Neutrophil (primary cell): Measurements from ENCODE around the gene EFNA3.

ENCODE experiments used
- H3K27ac ChIP-seq: fragments of 200-600 bp; sonication (generic); 2 replicates; pipeline ENCODE4 v1.5.1; 2016; ENCODE audit warnings: mild to moderate bottlenecking, moderate library complexity
- H3K27me3 ChIP-seq: fragments of 200-600 bp; sonication (generic); 2 replicates; pipeline ENCODE4 v1.6.0; 2016; ENCODE audit warnings: mild to moderate bottlenecking
- H3K36me3 ChIP-seq: fragments of 200-600 bp; sonication (generic); 2 replicates; pipeline ENCODE4 v1.5.1; 2017
- H3K4me1 ChIP-seq, 2 experiments: fragments of 200-600 bp in 1 of 2; sonication (generic) in 1 of 2; 1 replicate in 1 of 2; 2 replicates in 1 of 2; pipeline versions ENCODE4 v1.5.1 to v1.6.1; 2013 to 2016; ENCODE audit warnings: low read depth in 1 of 2, low read length in 1 of 2, mild to moderate bottlenecking in 1 of 2, moderate library complexity in 1 of 2; ENCODE audit not compliant: control insufficient read depth in 1 of 2, insufficient read depth in 1 of 2
- H3K4me3 ChIP-seq, 2 experiments: fragments of 200-600 bp in 1 of 2; sonication (generic) in 1 of 2; 1 replicate in 1 of 2; 2 replicates in 1 of 2; pipeline ENCODE4 v1.5.1; 2013 to 2016; ENCODE audit warnings: low read depth in 1 of 2, low read length in 1 of 2, mild to moderate bottlenecking in 1 of 2, moderate library complexity in 1 of 2
- H3K9me3 ChIP-seq: fragments of 200-600 bp; sonication (generic); 2 replicates; pipeline ENCODE4 v1.5.1; 2016
- TF ChIP-seq, protein P1 (sequence below): fragments of 200-600 bp; sonication (generic); IDR thresholded peaks from 2 replicates; pipeline ENCODE4 v1.5.1; 2016; ENCODE audit warnings: antibody characterized with exemption

The EFNA3 gene

DNA sequence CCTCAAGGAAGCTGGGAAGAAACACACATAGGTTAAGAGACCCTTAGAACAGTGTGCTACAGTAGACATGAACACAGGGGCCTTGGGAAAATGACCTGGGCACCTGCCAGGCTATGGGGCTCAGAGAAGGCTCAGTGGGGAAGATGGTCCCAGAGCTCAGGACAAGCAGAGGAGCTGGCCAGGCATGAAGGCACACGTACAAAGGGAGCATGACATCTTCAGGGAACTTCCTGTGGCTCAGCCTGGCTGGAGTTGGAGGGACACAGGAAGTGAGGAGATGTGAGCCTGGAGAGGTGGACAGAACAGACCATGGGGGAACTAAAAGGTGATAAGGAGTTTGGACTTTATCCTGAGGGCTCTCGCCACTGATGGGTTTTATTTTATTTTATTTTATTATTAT, 53.2 kb downstream of the EFNA3 start:
- H3K27me3 ChIP-seq: peaks cover 40% of the 10 kb centered on the region
- TF ChIP-seq, protein P1, sequence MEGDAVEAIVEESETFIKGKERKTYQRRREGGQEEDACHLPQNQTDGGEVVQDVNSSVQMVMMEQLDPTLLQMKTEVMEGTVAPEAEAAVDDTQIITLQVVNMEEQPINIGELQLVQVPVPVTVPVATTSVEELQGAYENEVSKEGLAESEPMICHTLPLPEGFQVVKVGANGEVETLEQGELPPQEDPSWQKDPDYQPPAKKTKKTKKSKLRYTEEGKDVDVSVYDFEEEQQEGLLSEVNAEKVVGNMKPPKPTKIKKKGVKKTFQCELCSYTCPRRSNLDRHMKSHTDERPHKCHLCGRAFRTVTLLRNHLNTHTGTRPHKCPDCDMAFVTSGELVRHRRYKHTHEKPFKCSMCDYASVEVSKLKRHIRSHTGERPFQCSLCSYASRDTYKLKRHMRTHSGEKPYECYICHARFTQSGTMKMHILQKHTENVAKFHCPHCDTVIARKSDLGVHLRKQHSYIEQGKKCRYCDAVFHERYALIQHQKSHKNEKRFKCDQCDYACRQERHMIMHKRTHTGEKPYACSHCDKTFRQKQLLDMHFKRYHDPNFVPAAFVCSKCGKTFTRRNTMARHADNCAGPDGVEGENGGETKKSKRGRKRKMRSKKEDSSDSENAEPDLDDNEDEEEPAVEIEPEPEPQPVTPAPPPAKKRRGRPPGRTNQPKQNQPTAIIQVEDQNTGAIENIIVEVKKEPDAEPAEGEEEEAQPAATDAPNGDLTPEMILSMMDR: no peak
- H3K36me3 ChIP-seq: no peaks in the 10 kb centered on the region
- H3K4me3 ChIP-seq: no peak overlapping the region
- no peak overlapping the region for H3K27ac ChIP-seq
- peaks cover 36 to 37% of the 10 kb centered on the region in 2 experiments for H3K4me1 ChIP-seq
- no peaks in the 10 kb centered on the region for H3K9me3 ChIP-seq

DNA sequence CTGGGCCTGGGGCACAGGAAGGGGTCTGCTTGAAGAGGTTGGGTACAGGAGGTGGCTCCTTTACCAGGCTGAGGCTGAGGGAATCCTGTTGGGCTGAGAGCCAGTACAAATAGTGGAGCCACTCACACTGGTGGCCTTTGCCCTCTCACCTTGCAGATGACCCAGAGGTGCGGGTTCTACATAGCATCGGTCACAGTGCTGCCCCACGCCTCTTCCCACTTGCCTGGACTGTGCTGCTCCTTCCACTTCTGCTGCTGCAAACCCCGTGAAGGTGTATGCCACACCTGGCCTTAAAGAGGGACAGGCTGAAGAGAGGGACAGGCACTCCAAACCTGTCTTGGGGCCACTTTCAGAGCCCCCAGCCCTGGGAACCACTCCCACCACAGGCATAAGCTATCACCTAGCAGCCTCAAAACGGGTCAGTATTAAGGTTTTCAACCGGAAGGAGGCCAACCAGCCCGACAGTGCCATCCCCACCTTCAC, 55.2 kb downstream of the EFNA3 start:
- Histone ChIP-seq H3K4me3 (no peak overlapping the region), H3K9me3 (no peaks in the 10 kb centered on the region), H3K27me3 (peaks cover 20% of the 10 kb centered on the region), H3K4me1 (peaks cover 22 to 24% of the 10 kb centered on the region in 2 experiments), H3K36me3 (no peaks in the 10 kb centered on the region), H3K27ac (no peak overlapping the region)
- TF ChIP-seq, protein P1: no peak

DNA sequence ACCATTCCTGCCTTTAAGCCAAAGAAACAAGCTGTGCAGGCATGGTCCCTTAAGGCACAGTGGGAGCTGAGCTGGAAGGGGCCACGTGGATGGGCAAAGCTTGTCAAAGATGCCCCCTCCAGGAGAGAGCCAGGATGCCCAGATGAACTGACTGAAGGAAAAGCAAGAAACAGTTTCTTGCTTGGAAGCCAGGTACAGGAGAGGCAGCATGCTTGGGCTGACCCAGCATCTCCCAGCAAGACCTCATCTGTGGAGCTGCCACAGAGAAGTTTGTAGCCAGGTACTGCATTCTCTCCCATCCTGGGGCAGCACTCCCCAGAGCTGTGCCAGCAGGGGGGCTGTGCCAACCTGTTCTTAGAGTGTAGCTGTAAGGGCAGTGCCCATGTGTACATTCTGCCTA, 55.7 kb downstream of the EFNA3 start:
- Histone ChIP-seq H3K4me1 (peaks cover 22 to 24% of the 10 kb centered on the region in 2 experiments), H3K9me3 (no peaks in the 10 kb centered on the region), H3K36me3 (no peaks in the 10 kb centered on the region), H3K4me3 (peak overlapping the region in 1 of 2 experiments; percentile 99), H3K27ac (peak overlapping the region; percentile 93), H3K27me3 (peaks cover 15% of the 10 kb centered on the region)
- TF ChIP-seq, protein P1: no peak

DNA sequence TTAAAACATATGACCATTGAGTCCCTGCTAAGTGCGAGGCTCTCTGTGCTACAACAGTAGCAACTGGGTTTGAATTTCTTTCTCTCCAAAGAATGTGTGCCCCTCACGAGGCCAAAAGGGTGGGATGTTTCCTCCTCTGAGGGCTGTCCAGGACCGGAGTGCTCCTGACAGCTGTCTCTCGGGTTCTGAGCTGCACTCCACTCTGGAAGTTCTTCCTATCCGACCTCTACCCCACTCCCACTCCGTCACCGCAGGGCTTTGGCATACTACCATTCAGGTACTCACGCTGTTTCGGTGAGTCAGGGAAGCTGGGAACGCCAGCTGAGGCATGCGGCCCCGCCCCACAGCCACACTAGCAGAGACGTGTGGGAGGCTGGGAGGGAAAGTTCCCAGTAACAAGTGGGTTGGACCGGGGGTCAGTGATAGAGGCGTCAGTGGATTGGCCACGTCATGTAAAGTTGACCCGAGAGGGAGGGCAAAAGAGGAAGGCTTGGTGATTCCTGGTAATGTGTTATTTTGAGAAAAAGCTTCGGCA, 56.3 kb downstream of the EFNA3 start:
- peaks cover 28 to 31% of the 10 kb centered on the region in 2 experiments for H3K4me1 ChIP-seq
- peak overlapping the region; percentile 95 to 99 for H3K4me3 ChIP-seq
- H3K9me3 ChIP-seq: no peaks in the 10 kb centered on the region
- peak overlapping the region; percentile 93 for H3K27ac ChIP-seq
- H3K27me3 ChIP-seq: peaks cover 9% of the 10 kb centered on the region
- TF ChIP-seq, protein P1: no peak
- no peaks in the 10 kb centered on the region for H3K36me3 ChIP-seq

DNA sequence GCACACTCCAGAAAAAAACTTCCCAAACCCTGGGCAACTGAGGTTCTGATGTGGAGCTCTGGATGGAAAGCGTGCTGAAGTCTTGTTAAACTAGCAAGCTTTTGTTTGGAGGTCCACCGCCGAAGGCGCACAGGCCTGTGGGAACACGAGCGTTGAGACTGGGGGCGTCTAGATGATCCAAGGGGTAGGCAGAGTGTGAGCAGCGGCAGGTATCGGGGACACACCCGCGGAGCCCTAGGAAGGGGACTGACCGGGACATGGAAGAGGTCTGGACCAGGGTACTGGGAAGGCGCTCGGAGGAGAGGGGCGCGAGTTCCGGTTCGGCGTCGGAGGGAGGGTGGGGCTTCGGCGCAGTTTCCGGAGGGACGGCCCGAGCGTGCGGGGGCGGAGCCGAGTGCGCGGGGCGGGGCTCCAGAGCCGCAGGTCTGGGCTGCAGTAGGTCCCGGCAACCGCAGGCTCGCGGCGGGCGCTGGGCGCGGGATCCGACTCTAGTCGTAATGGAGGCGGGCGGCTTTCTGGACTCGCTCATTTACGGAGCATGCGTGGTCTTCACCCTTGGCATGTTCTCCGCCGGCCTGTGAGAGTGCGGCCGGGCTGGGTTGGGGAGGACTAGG, 56.9 kb downstream of the EFNA3 start, which contains the start of gene SLC50A1:
Gene SLC50A1, plus strand, starts transcription at position 438 of the 614 bp plus-strand sequence. Its CDS starts 60 bp downstream, at position 498.
- Histone ChIP-seq H3K4me1 (peaks cover 33 to 34% of the 10 kb centered on the region in 2 experiments), H3K27me3 (peaks cover 3% of the 10 kb centered on the region), H3K9me3 (no peaks in the 10 kb centered on the region), H3K27ac (peak within 1 kb of the TSS; percentile 93), H3K4me3 (peak within 1 kb of the TSS; percentile 95 to 99), H3K36me3 (no peaks in the 10 kb centered on the region)
- TF ChIP-seq, protein P1: peak; percentile 92
